ENCODE results near the gene ARNT2.
A peak's percentile ranks its signal among the peaks of the same experiment; 100 is the strongest.

Gene ARNT2

GRCh38 chr15:80468796-80469195 lies 64.6 kb downstream of the ARNT2 start:
- DNase-seq: no peak

DNA sequence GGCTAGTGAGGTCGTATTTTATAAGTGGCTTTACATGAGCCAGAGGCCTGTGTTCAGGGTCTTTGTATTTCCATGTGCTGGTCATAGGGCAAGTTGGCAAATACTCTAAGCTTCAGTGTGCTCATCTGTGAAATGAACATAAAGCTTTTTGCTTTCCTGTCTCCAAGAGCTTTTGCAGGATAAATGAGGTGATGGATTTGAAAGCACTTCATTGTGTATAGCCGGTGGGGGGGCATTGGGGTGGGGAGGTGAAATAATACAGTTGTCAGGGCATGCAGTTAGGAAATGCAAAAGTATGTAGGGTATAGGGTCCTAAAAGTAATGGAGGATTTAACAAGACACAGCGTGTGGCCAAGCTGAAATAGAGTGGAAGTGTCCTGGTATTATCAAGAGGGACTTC lies 67.7 kb downstream of the ARNT2 start:
- DNase-seq: no peak

DNA sequence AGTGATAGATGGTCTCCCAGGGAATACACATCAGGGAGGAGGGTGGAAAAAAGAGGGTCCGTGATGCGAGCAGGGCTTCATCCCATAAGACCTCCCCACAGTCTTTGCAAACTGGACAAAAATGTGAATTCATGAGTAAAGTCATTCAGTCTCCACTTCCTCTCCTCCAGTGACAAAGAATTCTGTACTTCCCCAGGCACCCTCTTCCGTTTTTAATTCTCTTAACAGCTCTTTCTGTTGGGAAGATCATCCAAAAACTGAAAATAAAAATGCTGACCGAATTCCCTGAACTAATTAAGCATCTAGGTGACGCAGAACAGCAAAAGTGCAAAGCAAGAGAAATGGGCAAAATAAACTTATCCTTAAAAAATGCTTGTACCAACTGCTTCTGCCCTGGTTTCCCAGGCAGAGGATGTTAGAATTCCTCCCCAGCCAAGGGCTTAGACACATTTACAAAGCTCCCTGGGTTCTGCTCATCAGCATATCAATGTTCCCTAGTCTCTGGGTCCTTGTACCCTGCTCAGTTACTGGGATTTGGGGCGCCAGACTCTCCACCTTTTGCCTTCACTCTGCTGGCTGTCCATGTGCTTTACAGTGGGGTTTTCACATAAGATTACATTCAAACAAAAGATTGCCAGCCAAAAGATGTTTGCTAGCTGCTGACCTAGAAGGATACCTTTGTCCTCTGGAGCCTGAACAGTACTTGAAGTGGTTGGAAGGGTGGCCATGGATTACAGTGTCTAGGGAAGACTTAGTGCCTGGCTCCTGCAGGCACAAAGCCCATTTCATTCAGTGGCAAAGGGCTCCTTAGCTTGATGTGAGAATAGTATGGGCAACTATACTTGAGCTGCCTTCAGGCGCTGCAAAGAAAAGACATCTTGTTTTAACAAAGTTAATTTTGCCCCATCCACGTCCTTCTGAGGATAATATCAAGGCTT lies 69.4 kb downstream of the ARNT2 start:
- DNase-seq: no peak

- no peak for DNase-seq
These were observed 70.3 kb downstream of the ARNT2 start for GRCh38 chr15:80474224-80475215.

DNA sequence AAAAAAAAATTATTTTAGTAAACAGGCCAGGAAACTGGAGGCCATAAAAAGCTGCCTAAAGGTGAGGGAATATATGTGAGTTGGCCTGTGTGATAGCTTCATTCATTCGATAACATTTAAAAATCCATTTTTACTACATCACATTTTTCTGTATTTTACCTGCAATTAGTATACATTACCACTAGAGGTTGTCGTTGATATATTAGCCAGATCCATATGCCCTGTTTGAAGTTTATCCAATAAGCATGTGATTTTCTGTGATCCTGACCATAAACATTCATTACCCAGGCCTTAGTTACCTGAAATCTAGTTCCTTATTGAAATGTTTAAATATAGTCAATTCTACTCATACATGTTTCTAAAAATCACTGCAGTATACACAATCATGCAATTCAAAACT lies 71.4 kb downstream of the ARNT2 start:
- no peak for DNase-seq

- no peak for DNase-seq
These were observed 71.9 kb downstream of the ARNT2 start for GRCh38 chr15:80476036-80476435.

GRCh38 chr15:80478075-80478474 lies 73.9 kb downstream of the ARNT2 start:
- DNase-seq: no peak

GRCh38 chr15:80479191-80479590 lies 75.0 kb downstream of the ARNT2 start:
- DNase-seq: no peak

GRCh38 chr15:80480171-80480811 lies 76.1 kb downstream of the ARNT2 start:
- no peak for DNase-seq

DNA sequence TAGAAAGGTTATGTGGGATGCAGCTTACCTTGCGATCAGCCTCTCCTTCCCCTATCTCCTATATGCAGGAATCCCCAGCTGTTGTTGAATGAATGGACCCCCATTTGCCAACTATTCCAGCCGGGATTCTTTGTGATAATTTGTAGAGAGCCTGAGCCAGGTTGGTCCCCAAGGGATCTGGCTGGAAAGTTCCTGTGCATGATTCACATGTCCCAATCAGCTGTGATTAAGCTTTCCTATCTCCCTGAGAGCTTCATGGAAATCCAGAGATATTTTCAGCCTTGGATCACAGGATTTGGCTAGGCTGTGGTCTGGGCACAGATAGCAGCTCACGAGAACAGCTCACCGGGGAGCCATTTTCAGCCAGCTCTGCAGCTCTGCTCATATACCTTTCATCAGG lies 76.7 kb downstream of the ARNT2 start:
- no peak for DNase-seq

- no peak for DNase-seq
These were observed 78.5 kb downstream of the ARNT2 start for GRCh38 chr15:80482696-80483095.

- DNase-seq: peak; percentile 62
These were observed 79.6 kb downstream of the ARNT2 start for GRCh38 chr15:80483725-80484161.

DNA sequence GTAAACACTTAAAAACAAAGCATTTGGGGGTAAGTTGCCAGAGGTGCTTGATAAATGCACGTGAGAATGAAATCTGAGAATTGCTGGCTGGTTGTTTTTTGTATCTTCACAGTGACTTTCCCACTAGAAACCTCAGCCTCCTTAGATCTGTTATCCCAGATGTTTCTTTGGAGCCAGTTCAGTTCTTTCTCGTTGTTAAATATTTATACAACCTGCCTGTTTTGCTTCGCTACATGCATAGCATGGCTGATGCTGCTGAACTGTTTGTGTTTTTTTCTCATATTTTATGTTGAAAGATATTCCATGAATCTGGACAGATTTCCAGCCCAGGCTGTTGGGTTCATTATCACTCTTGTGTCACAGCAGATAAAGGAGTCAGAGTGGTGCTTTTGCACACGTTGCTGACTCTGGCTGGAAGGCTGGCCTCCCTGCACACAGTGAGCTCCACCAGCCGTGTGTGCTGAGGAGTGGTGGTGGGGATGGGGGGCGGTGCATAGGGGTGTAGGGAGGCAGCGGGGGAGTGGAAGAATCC lies 80.2 kb downstream of the ARNT2 start:
- peak; percentile 77 for DNase-seq

GRCh38 chr15:80485370-80486164 lies 81.4 kb downstream of the ARNT2 start:
- peak; percentile 57 for DNase-seq

DNA sequence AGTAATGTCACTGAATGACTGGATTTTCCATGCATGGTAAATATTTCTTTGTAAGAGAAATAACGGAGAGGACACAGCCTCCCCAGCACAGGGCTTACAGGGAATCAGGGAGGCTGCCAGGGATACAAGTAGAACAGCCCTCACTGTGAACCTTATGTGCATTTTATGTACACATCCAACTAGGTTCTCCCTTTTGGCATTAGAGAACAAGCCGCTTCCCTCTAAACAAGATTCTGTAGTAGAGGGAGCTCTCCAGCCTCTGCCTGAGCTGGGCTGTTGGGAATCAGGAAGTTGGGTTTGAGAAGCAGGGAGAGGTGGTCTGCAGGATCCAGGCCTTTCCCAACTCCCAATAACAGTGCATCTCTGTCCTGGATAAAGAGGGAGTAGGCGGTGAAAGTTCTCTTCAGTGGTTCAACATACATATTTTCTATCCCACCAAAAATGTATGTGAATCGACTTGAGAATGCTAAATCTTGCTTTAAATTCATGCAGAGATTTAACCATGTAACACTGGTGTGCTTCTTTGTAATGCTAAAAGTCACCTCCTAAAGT lies 83.7 kb downstream of the ARNT2 start:
- DNase-seq: no peak

DNA sequence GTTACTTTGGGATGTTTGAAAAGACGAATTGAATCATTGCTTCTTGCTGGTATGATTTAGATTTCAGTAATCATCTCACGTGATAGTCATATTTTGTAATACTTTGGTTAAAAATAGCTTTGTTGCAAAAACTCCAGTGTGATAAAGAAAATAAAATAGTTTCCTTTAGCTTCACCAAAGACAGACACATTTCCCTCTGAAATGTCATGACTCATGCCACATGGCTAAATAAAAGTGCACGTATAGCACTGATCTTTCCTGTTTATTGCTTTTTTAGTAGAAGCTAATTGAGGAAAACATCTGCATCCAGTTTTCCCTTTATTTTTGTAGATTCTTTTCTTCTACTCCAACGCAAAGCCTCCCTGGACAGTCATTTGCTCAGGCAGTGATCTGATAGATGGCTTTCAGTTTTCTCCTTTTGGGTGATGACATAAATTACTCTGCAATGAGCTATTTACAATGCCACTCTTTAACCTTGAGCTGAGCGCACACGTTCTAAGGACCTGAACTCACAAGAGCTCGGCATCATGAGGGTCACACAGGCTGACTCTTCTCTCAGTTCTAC lies 84.9 kb downstream of the ARNT2 start:
- no peak for DNase-seq

DNA sequence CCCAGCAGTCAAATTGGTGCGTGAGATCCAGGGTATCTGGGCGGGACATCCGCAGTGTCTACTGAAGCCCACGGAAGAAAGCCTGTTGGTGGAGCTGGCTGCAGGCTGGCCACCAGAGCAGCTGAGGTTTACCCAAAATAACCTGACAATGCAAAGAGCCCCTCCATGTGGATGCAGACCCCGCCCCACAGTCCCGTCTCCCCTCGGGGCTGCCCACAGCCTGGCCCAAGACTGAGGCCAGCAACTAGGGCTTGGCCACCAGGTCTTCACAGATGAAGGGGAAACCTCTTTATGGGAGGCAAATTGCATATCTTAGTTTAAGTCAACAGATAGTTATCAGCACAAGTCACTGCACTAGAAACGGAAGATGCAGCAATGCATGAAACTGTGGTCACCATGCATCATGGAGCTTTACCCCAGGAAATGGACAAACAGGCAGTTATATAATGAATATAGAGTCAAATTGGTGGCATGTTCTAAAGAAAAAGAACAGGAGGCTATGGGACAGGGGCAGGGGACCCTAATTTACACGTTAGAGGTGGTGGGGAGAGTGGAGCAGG lies 86.3 kb downstream of the ARNT2 start:
- DNase-seq: no peak

- DNase-seq: no peak
These were observed 87.1 kb downstream of the ARNT2 start for GRCh38 chr15:80491163-80491847.

- no peak for DNase-seq
These were observed 88.2 kb downstream of the ARNT2 start for GRCh38 chr15:80492409-80492808.

DNA sequence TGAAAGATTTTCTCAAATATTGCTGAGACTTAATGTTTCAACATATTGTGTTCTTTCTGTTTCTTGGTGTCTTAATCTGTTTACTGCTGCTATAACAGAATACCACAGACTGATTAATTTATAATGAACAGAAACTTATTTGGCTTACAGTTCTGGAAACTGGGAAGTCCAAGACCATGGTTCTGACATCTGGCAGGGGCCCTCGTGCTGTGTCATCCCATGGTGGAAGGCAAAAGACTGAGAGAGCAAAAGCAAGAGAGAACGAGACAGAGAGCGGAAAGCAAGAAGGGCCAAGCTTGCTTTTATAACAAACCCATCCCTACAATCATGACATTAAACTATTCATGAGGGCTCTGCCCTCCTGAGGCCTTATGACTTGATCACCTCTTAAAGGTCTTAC lies 88.7 kb downstream of the ARNT2 start:
- no peak for DNase-seq
